Measurements from ENCODE around the gene GALNT2. TPM values are rescaled to one million over a fixed set of nuclear protein-coding genes. Genes with fewer than 3 reads are reported as not detected.

Gene GALNT2
- total and polyA plus RNA-seq, 10 of the 15 experiments (the other 5 are each of a cell fraction or from before 2014, with no cell fraction given), result 0.52 to 27.7 (median 16.3) TPM

- TF ChIP-seq CUX1 (IDR thresholded peaks at IDR 0.05; ENCODE audit: insufficient replicate concordance, low read depth, low read length), result no peak
Observed at GRCh38 chr1:230219174-230220067, 152.4 kb downstream of the GALNT2 start (continued).

GRCh38 chr1:230220478-230220877, 153.4 kb downstream of the GALNT2 start:
- no peak for ATAC-seq
- FAIRE-seq, result no peak
- ChIA-PET CTCF (interaction anchor here (1.0 to 1.6 kb wide), 6 partner anchors 11 to 505 kb away, joined by 3 to 5 read pairs (median 3); no protein-coding TSS in a partner anchor), RAD21 (ENCODE audit: unreplicated experiment) (interaction anchor here (1.2 kb wide), 1 partner anchor 9 kb away, joined by 5 read pairs; no protein-coding TSS in a partner anchor), SMC1A (ENCODE audit: uncharacterized antibody, unreplicated experiment) (interaction anchor here (0.9 to 2.4 kb wide), 5 partner anchors 9 to 87 kb away, joined by 3 to 10 read pairs (median 3); no protein-coding TSS in a partner anchor), POLR2A (no interaction called here)
- no peaks in the 10 kb centered on the region for H3K27me3 ChIP-seq (replicated peaks in 1 of 2; ENCODE audit: control insufficient read depth in 2 of 2, insufficient read depth in 2 of 2, low read length in 1 of 2)
- no peak overlapping the region for H3K4me2 ChIP-seq (ENCODE audit: control insufficient read depth, insufficient read depth)
- no peaks in the 10 kb centered on the region for H3K9me3 ChIP-seq (replicated peaks; ENCODE audit: control insufficient read depth, insufficient read depth, low read length)
- intact Hi-C loops (cut with micrococcal nuclease; ENCODE audit: unreplicated experiment) (no loop called here), in situ Hi-C loops (cut with MboI) (no loop called here)
- H3K4me3 ChIP-seq, result no peak overlapping the region
- no peak for DNase-seq (ENCODE audit: low read depth, low spot score)
- H3K9ac ChIP-seq (ENCODE audit: control insufficient read depth, insufficient read depth, low read length), result no peak overlapping the region
- H3K36me3 ChIP-seq (ENCODE audit: control insufficient read depth in 2 of 2, insufficient read depth in 2 of 2, low read length in 1 of 2), result no peaks in the 10 kb centered on the region; a peak in 1 of 4 replicates
- no peaks in the 10 kb centered on the region for H3K79me2 ChIP-seq (ENCODE audit: control insufficient read depth, insufficient read depth, low read length)
- BruUV-seq (replicated peaks), result no TSS peak
- H3K27ac ChIP-seq (ENCODE audit: control insufficient read depth, insufficient read depth), result no peak overlapping the region
- TF ChIP-seq RAD21 (IDR thresholded peaks at IDR 0.05; ENCODE audit: insufficient read depth, low read depth, low read length), result no peak
- no peak for TF ChIP-seq ZNF207 (IDR thresholded peaks at IDR 0.05; ENCODE audit: borderline replicate concordance)
- TF ChIP-seq YY1 (IDR thresholded peaks at IDR 0.05; ENCODE audit: low read depth, low read length), result no peak
- TF ChIP-seq MEF2A (IDR thresholded peaks at IDR 0.05; ENCODE audit: insufficient read depth, low read depth, low read length), result no peak
- TF ChIP-seq ZNF622 (IDR thresholded peaks at IDR 0.05), result no peak
- TF ChIP-seq MXI1 (IDR thresholded peaks at IDR 0.05; ENCODE audit: low read depth, low read length), result no peak
- no peak for TF ChIP-seq NR2C1 (IDR thresholded peaks at IDR 0.05)
- TF ChIP-seq CTCF (IDR thresholded peaks at IDR 0.05 in 2 of 3, conservative IDR thresholded peaks at IDR 0.05 in 1 of 3; ENCODE audit: control insufficient read depth in 2 of 3, extremely low read depth in 1 of 3, insufficient read depth in 1 of 3, low read depth in 3 of 3, low read length in 3 of 3), result no peak
- H4K20me1 ChIP-seq (ENCODE audit: control insufficient read depth, insufficient read depth), result no peaks in the 10 kb centered on the region
- peaks cover 5% of the 10 kb centered on the region; the same call in 1 of the 2 replicates for H3K4me1 ChIP-seq (ENCODE audit: control insufficient read depth, insufficient read depth, low read length)
- WGBS (ENCODE audit: insufficient coverage, insufficient replicate concordance, low lambda C conversion rate, missing lambda C conversion rate), result 90% methylated on average over 7 of the region's 7 CpGs
- no peak overlapping the region for H2AFZ ChIP-seq (ENCODE audit: control insufficient read depth, low read depth, low read length)
